GM23248 (cell line): ENCODE data around the gene TMEM143.

ENCODE experiments used
- EZH2 ChIP-seq: fragments of 200-600 bp; sonication (generic); IDR thresholded peaks from 2 replicates; pipeline ENCODE4 v1.6.1; 2018; ENCODE audit warnings: antibody characterized with exemption, mild to moderate bottlenecking; ENCODE audit not compliant: insufficient read depth, poor library complexity, severe bottlenecking
- EZH2phosphoT487 ChIP-seq: fragments of 200-600 bp; sonication (generic); IDR thresholded peaks from 2 replicates; pipeline ENCODE4 v1.6.1; 2018; ENCODE audit warnings: antibody characterized with exemption, moderate library complexity, mild to moderate bottlenecking, low read depth; ENCODE audit not compliant: insufficient read depth

- TF ChIP-seq EZH2 = no peak
- TF ChIP-seq EZH2phosphoT487 = no peak
These were observed 79.8 kb downstream of the TMEM143 start for GRCh38 chr19:48283908-48284307.
